Esophagus (tissue), 2 donors: ENCODE results near the gene NOX5. TPM values are rescaled to one million over a fixed set of nuclear protein-coding genes. Genes with fewer than 3 reads are reported as not detected.
"Not testable (repeated sequence)": the region's sequence is repeated elsewhere in the genome, so short reads cannot be mapped to it uniquely, and the experiment has no call there.

ENCODE experiments used
- H3K27ac ChIP-seq, 2 donors: one replicate each; pipeline ENCODE4 v1.5.1; 2013; ENCODE audit warnings: low read depth in 2 of 2, mild to moderate bottlenecking in 2 of 2, inconsistent platforms in 1 of 2, low read length in 1 of 2, moderate library complexity in 1 of 2
- H3K27me3 ChIP-seq, 2 donors: one replicate each; pipeline ENCODE4 v1.6.1; 2013; ENCODE audit warnings: low read length in 2 of 2, control low read depth in 1 of 2, mild to moderate bottlenecking in 1 of 2; ENCODE audit not compliant: insufficient read depth in 2 of 2, control insufficient read depth in 1 of 2
- H3K36me3 ChIP-seq, 2 donors: one replicate each; pipeline ENCODE4 v1.6.1; 2013; ENCODE audit warnings: low read length in 1 of 2; ENCODE audit not compliant: control insufficient read depth in 2 of 2, insufficient read depth in 2 of 2
- H3K4me1 ChIP-seq, 2 donors: one replicate each; pipeline ENCODE4 v1.6.1; 2013; ENCODE audit warnings: low read length in 1 of 2; ENCODE audit not compliant: control insufficient read depth in 2 of 2, insufficient read depth in 2 of 2
- H3K4me3 ChIP-seq, 2 donors: one replicate each; pipeline ENCODE4 v1.5.1; 2013; ENCODE audit warnings: low read length in 2 of 2, mild to moderate bottlenecking in 2 of 2, low read depth in 1 of 2, moderate library complexity in 1 of 2
- H3K9me3 ChIP-seq, 2 donors: one replicate each; pipeline ENCODE4 v1.6.1; 2013; ENCODE audit warnings: mild to moderate bottlenecking in 2 of 2, low read depth in 1 of 2, low read length in 1 of 2, moderate library complexity in 1 of 2; ENCODE audit not compliant: control insufficient read depth in 2 of 2, insufficient read depth in 1 of 2
- WGBS, 2 donors: extraction: QIAGEN DNeasy Blood & Tissue Kit; methylation state at CpG; one replicate each; pipeline ENCODE4 v1.1.7; 2013; 5-methylcytosine and 5-hydroxymethylcytosine counted together
- polyA plus RNA-seq, 2 donors: library from polyadenylated mRNA; stranded (reverse); fragments of 200-250 nt; gene quantifications; one replicate each; pipeline ENCODE4 v1.2.3, GENCODE V29; 2013
- donor health status: healthy with polysubstance abuse.
- donor health status: Bipolar disorder and iron deficiency.

NOX5 gene, protein sequence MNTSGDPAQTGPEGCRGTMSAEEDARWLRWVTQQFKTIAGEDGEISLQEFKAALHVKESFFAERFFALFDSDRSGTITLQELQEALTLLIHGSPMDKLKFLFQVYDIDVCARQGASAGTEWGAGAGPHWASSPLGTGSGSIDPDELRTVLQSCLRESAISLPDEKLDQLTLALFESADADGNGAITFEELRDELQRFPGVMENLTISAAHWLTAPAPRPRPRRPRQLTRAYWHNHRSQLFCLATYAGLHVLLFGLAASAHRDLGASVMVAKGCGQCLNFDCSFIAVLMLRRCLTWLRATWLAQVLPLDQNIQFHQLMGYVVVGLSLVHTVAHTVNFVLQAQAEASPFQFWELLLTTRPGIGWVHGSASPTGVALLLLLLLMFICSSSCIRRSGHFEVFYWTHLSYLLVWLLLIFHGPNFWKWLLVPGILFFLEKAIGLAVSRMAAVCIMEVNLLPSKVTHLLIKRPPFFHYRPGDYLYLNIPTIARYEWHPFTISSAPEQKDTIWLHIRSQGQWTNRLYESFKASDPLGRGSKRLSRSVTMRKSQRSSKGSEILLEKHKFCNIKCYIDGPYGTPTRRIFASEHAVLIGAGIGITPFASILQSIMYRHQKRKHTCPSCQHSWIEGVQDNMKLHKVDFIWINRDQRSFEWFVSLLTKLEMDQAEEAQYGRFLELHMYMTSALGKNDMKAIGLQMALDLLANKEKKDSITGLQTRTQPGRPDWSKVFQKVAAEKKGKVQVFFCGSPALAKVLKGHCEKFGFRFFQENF
- polyA plus RNA-seq, result under 1 TPM; 0.26 to 0.29 TPM

DNA sequence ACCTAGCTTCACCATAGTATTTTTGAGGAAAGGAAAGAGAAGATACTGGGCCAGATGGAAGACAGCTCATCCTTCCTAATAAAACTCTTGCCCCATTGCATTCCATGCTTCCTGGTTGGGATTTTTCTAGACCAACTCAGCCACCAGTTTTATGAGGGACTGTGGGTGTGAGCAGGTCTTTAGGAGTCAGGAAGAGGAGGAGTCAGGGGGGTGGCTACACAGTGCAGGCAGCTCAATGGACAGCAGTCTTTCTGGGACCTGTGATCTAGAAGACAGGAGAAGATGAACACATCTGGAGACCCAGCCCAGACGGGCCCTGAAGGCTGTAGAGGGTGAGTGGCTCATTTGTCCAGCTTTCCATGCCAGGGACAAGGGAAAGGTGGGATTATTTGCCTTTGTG is at the start of gene NOX5:
Gene NOX5, plus strand, starts transcription at position 242 of the 400 bp plus-strand sequence. Its CDS starts 41 bp downstream, at position 283.
- no peak within 1 kb of the TSS for H3K4me3 ChIP-seq
- H3K4me1 ChIP-seq, result no peaks in the 10 kb centered on the region
- H3K9me3 ChIP-seq, result peaks cover 0 to 5% of the 10 kb centered on the region in 2 donors
- H3K27ac ChIP-seq, result no peak within 1 kb of the TSS
- WGBS, 2 donors, result 75 to 81% methylated on average over 1 of the region's 1 CpG
- no peaks in the 10 kb centered on the region for H3K27me3 ChIP-seq
- H3K36me3 ChIP-seq, result no peaks in the 10 kb centered on the region

DNA sequence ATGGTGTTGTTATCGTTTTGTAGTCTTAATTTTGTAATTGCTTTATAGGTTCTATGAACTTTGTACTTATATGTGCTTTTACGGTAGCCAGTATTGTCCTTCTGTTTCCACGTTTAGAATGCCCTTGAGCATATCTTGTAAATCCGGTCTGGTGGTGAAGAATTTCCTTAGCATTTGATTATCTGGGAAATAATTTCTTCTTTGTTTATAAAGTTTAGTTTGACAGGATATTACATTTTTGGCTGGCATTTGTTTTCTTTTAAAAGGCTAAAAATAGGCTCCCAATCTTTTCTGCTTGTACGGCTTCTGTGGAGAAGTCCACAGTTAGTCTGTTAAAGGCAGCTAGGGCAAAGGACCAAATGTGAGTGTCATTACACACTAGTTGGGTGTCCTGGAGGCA is 47.5 kb upstream of the NOX5 start:
- Histone ChIP-seq H3K4me1 (no peaks in the 10 kb centered on the region), H3K27ac (no peak overlapping the region)
- 47 to 64% methylated on average over 5 of the region's 5 CpGs for WGBS, 2 donors

DNA sequence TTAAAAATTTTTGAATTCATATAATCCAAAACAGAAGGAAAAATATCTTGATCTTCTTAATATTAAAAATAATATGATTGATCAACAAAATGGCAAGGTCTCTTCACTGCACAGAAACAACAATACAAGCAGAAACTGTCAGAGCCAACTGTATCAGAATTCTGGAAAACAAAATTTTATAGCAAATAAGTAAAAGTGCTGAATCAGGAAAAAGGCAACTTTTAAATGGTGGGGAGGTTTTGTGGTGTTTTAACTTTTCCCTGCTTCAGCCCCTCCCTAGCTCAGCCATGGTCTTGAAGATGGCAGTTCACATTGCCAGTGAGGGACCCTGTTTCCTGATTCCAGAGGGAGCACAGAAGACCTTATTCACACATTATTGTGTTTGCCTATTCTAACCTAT is 46.5 kb upstream of the NOX5 start:
- no peak overlapping the region for H3K27ac ChIP-seq
- H3K4me1 ChIP-seq, result no peaks in the 10 kb centered on the region
- no peaks in the 10 kb centered on the region for H3K27me3 ChIP-seq
- no peaks in the 10 kb centered on the region for H3K9me3 ChIP-seq
- no peaks in the 10 kb centered on the region for H3K36me3 ChIP-seq
- H3K4me3 ChIP-seq, result no peak overlapping the region

More for the DNA sequence above, 47.5 kb upstream of the NOX5 start:
- Histone ChIP-seq H3K36me3 (no peaks in the 10 kb centered on the region), H3K27me3 (no peaks in the 10 kb centered on the region), H3K4me3 (no peak overlapping the region), H3K9me3 (no peaks in the 10 kb centered on the region)

DNA sequence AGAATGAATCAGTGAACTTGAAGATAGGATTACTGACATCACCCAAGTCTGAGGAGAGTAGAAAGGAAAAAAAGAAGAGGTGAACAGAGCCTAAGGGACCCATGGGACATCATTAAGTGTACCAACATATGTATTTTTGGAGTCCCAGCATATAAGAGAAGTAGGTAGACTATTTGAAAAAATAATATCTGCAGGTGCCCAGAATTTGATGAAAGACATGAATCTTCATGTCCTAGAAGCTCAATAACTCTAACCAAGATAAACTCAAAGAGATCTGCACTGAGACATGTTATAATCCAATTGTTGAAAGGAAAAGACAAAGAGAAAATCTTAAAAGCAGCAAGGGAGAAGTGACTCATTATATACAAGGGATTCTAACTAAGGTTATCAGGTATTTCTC is 45.2 kb upstream of the NOX5 start:
- Histone ChIP-seq H3K4me1 (no peaks in the 10 kb centered on the region), H3K36me3 (no peaks in the 10 kb centered on the region), H3K9me3 (no peaks in the 10 kb centered on the region), H3K27me3 (no peaks in the 10 kb centered on the region), H3K27ac (no peak overlapping the region), H3K4me3 (no peak overlapping the region)

DNA sequence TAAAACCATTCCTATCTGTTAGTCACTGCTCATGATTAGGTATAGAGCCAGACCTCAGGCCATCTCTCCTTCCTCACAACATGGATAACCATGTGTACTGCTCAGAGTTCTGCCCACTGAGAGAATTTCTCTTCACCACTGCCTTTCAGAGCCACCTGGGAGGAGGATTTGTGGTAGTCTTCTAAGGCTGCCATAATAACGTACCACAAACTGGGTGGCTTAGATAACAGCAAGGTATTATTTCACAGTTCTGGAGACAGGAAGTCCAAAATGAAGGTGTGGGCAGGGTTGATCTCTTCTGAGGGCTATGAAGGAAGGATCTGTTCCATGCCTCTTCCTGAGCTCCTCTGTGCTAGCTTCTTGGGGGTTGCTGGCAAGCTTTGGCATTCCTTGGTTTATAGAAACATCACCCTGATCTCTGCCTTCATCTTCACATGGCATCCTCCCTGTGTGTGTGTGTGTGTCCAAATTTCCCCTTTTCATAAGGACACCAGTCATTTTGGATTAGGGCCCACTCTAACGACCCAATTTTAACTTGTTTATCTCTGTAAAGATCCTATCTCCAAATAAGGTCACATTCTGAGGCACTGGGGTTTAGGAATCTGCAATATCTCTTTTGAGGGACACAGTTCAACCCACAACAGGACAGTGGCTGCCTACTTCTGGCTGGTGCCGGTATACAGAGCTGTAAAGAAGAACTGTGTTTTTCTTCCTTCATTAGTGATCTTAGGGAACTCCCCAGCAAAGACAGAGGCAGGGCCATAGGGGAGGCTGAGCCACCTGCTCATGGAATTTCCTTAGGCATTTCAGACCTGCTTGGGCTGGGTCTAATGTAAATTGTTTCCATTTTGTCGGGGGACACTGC is 42.1 kb upstream of the NOX5 start:
- Histone ChIP-seq H3K27ac (no peak overlapping the region), H3K27me3 (no peaks in the 10 kb centered on the region), H3K4me3 (no peak overlapping the region), H3K4me1 (no peaks in the 10 kb centered on the region), H3K9me3 (peaks cover 0 to 2% of the 10 kb centered on the region in 2 donors), H3K36me3 (no peaks in the 10 kb centered on the region)
- 52 to 59% methylated on average over 4 of the region's 4 CpGs for WGBS, 2 donors

DNA sequence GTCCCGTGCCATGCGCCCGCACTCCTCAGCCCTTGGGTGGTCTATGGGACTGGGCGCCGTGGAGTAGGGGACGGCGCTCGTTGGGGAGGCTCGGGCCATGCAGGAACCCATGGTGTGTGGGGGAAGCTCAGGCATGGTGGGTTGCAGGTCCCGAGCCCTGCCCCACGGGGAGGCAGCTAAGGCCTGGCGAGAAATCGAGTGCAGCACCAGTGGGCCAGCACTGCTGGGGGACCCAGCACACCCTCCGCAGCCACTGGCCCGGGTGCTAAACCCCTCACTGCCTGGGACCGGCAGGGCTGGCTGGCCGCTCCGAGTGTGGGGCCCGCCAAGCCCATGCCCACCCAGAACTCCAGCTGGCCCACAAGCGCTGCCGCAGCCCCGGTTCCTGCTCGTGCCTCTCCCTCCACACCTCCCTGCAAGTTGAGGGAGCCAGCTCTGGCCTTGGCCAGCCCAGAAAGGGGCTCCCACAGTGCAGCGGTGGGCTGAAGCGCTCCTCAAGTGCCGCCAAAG is 38.8 kb upstream of the NOX5 start:
- not testable (repeated sequence) for H3K4me1 ChIP-seq, H3K9me3 ChIP-seq
- WGBS, 2 donors, result 96% methylated on average over 21 to 26 of the region's 26 CpGs

DNA sequence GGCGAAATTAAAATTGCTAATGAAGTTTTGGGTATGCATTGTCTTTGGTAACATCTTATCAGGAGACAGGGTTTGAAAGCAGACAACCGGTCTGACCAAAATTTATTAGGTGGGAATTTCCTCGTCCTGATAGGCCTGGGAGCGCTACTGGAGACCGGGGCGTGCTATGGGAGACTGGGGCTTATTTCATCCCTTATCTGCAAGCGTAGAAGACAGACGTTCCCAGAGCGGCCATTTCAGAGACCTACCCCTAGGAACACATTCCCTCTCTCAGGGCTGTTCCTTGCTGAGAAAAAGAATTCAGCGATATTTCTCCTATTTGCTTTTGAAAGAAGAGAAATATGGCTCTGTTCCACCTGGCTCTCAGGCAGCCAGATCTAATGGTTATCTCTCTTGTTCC is 37.1 kb upstream of the NOX5 start:
- 91 to 94% methylated on average over 10 of the region's 10 CpGs for WGBS, 2 donors
- not testable (repeated sequence) for H3K27ac ChIP-seq, H3K36me3 ChIP-seq

More for the DNA sequence above, 38.8 kb upstream of the NOX5 start:
- not testable (repeated sequence) for H3K27me3 ChIP-seq, H3K27ac ChIP-seq, H3K4me3 ChIP-seq, H3K36me3 ChIP-seq

DNA sequence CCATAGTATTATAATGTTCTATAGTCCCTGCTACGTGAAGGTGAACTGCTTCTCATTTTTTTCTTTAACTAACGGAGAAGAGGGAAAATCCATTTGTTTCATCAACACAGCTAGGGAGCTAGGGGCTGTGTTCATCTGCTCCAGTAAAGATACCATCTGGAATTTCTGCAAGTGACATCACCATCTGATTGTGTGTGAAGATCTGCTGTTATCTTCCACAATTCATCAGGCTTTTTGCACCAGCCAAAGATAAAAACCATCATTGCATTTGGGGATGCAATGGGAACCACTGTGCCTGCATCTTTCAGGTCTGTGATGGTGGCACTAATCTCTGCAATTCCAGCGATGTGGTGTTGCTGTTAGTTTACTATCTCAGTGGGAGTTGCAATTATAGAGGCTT is 35.5 kb upstream of the NOX5 start:
- H3K27ac ChIP-seq, result no peak overlapping the region
- H3K4me3 ChIP-seq, result no peak overlapping the region
- H3K36me3 ChIP-seq, result no peaks in the 10 kb centered on the region
- peaks cover 0 to 2% of the 10 kb centered on the region in 2 donors for H3K9me3 ChIP-seq
- no peaks in the 10 kb centered on the region for H3K4me1 ChIP-seq
- WGBS, 2 donors, result 71 to 82% methylated on average over 3 of the region's 3 CpGs
- no peaks in the 10 kb centered on the region for H3K27me3 ChIP-seq

More for the DNA sequence above, 37.1 kb upstream of the NOX5 start:
- H3K27me3 ChIP-seq, H3K9me3 ChIP-seq, H3K4me3 ChIP-seq, H3K4me1 ChIP-seq: not testable (repeated sequence)

DNA sequence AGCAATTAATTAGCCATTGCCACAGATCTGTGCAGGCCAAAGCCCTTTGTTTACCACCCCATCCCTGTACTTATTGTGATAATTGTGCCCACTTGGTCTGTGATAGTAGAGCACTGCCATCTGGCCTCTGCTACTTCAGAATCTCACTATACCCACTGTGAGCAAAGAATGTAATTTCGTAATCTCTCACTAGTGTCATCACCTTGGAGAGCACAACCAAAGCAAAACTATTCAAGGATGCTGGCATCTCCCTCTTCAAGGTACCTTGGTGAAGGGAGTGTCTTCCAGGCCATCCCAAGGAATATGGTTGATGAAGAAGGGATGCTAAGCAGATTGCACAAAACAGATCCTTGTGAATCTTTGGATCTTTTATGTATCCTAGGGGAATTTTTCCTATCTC is 34.7 kb upstream of the NOX5 start:
- H3K4me3 ChIP-seq, result no peak overlapping the region
- no peak overlapping the region for H3K27ac ChIP-seq
- H3K27me3 ChIP-seq, result no peaks in the 10 kb centered on the region
- WGBS, 2 donors, result 79 to 88% methylated on average over 1 of the region's 1 CpG
- H3K36me3 ChIP-seq, result no peaks in the 10 kb centered on the region
- peaks cover 0 to 2% of the 10 kb centered on the region in 2 donors for H3K9me3 ChIP-seq
- H3K4me1 ChIP-seq, result no peaks in the 10 kb centered on the region
